Eye (tissue), 1 donor: ENCODE results near the gene CA7.
"Not testable (repeated sequence)": the region's sequence is repeated elsewhere in the genome, so short reads cannot be mapped to it uniquely, and the experiment has no call there.

ENCODE experiments used
- DNase-seq: peaks from one replicate; pipeline ENCODE4 v3.0.0-alpha.2; 2015

Gene CA7

DNA sequence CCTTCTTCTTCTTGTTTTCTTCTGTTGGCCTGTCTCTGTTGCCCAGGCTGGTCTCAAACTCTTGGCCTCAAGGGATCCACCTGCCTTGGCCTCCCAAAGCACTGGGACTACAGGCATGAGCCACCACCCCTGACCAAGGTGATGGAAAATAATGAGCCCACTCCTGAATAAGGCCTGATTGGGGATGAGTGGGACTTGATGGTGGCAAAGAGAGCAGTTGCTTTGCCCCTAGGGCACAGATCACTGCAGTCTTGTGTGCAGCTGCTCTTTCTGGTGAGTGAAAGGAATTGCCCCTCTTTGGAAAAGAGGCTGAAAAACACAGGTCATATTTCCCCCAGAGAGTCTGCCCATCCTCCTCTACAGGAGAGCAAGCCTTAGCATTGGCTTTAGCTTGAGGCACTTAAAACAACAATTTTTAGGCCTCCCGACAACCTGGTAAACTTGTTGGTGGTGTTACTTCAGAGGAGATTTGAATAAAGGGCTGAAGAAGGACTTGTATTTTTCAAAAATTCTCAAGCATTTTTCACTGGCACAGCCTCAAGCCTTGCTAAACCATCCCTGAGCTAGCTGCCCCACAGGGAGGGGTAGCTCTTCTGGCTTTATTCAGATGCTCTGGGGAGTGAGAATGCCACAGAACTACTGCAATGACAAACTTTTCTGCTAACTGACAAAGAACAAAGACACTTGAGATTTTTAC is 30.0 kb downstream of the CA7 start:
- peak; percentile 51 for DNase-seq

- no peak for DNase-seq
These were observed 33.9 kb downstream of the CA7 start for GRCh38 chr16:66878067-66878466.

DNA sequence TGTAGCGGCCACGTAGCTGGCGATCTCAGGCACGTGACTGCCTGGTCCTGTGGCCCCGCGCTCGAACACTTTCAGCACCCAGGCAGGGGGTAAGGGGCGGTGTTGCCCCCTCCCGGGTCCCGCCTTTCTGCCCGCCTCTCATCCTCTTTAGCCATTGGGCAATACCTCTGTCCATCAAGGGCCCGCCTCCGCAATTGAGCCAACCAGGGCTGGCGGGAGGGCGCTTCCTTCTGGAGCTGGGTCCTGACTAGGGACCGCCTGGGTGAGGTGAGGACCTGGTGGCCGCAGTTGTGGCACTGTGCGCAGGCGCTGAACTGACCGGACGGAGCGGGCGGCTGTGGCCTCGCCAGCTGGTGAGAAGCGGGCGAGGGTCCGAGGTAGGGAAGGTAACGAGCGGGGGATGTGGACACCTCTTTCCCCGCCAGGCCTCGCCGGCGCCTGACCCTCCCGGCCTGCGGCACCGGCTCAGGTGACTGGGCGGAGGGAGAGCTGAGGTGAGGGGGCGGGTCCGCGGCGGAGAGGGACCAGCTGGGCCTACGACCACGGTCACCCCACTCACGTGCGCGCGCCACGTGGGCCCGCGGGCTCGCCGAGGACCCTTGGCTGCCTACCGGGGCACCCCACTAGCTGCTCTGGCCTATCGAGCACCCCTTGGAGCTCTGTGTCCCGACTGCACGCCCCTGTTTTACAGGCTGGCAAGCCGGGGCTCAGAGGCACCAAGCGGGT is 36.2 kb downstream of the CA7 start, which contains the start of gene PDP2:
Gene PDP2 (plus strand): TSS at position 228 of the 726 bp plus-strand sequence. CDS start 3,770 bp downstream, outside the sequence.
- DNase-seq = peak; percentile 98

GRCh38 chr16:66881014-66881417 is 36.8 kb downstream of the CA7 start:
- DNase-seq = no peak

- DNase-seq = no peak
These were observed 37.3 kb downstream of the CA7 start for GRCh38 chr16:66881560-66881959.

DNA sequence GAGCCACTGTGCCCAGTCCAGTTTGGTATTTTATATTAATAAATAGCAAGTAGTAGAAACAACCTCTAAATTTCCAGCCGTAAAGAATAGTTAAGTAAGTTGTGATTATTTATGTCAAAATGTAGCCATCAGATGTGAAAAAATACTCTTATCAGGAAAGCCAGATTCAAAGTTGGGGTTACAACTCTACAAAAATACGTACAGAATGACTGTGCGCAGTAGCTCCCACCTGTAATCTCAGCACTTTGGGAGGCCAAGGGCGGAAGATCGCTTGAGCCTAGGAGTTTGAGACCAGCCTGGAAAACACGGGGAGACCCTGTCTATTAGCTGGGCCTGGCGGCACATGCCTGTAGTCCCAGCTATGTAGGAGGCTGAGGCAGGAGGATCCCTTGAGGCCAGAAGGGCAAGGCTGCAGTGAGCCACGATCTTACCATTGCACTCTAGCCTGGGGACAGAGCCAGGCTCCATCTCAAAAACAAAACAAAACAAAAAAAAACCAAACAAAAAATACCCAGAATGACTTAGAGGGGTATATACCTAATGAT is 37.8 kb downstream of the CA7 start:
- DNase-seq = no peak

GRCh38 chr16:66882702-66883101 is 38.5 kb downstream of the CA7 start:
- no peak for DNase-seq

GRCh38 chr16:66885491-66885890 is 41.3 kb downstream of the CA7 start:
- DNase-seq = no peak

DNA sequence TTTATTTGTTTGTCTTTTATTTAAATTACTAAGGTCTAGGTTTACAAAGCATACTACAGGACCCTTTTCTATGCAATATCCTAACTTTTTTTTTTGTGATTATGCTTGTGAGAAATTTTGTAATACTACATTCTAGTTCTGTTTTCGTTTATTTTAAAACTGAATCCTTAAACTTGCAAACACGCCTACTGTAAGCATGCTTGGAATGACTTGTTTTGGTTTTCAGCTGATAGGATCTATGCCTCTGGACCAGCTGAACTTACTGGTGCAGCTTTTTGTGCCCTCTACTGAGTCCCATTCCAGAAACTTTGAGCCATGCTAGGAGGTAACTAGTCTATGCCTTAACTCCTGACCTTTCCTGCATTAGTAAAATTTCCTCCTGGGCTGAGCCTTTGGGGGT is 42.1 kb downstream of the CA7 start:
- no peak for DNase-seq

- no peak for DNase-seq
These were observed 42.7 kb downstream of the CA7 start for GRCh38 chr16:66886914-66887313.

GRCh38 chr16:66888647-66889615 is 44.7 kb downstream of the CA7 start:
- DNase-seq = no peak

DNA sequence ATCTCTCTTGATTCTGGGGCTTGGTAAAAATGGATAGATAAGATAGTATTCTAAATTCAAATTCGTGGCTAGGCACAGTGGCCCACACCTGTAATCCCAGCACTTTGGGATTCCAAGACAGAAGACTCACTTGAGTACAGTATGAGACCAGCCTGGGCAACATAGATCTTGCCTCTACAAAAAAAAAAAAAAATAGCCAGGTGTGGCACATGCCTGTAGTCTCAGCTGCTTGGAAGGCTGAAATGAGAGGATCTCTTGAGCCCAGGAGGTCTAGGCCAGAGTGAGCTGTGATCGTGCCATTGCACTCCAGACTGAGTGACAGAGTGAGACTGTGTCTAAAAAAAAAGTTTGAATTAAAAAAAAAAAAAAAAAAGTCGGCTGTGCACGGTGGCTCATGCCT is 45.4 kb downstream of the CA7 start:
- no peak for DNase-seq

- DNase-seq = no peak
These were observed 46.6 kb downstream of the CA7 start for GRCh38 chr16:66890799-66891198.

GRCh38 chr16:66891360-66891759 is 47.1 kb downstream of the CA7 start:
- DNase-seq = no peak

DNA sequence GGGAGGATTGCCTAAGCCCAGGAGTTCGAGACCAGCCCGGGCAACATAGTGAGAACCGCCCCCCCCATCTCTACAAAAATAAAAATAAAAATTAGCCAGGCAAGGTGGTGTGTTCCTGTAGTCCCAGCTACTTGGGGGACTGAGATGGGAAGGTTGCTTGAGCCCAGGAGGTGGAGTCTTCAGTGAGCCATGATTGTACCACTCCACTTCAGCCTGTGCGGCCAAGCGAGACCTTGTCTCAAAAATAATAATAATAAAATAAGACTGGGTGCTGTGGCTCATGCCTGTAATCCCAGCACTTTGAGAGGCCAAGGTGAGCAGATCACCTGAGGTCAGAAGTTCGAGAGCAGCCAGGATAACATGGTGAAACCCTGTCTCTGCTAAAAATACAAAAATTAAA is 47.6 kb downstream of the CA7 start:
- no peak for DNase-seq

DNA sequence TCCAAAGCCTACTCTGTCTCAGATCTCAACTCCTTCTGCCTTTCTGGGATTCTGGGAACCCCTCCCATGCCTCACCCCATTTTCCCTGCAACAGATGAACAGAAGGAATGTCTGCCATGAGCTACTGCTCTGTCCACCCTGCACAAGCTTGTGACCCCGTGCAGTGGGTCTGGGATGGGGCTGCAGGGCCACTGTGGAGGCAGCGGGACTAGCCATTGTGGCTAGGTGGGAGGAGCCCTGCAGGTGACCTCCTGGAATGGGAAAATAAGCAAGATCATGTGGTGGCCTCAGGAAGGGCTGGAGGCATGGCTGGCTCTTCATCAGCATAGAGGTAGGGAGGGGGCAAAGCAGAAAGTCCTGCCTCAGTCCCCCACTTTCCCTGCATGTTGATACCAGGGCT is 49.8 kb downstream of the CA7 start:
- DNase-seq = no peak

DNA sequence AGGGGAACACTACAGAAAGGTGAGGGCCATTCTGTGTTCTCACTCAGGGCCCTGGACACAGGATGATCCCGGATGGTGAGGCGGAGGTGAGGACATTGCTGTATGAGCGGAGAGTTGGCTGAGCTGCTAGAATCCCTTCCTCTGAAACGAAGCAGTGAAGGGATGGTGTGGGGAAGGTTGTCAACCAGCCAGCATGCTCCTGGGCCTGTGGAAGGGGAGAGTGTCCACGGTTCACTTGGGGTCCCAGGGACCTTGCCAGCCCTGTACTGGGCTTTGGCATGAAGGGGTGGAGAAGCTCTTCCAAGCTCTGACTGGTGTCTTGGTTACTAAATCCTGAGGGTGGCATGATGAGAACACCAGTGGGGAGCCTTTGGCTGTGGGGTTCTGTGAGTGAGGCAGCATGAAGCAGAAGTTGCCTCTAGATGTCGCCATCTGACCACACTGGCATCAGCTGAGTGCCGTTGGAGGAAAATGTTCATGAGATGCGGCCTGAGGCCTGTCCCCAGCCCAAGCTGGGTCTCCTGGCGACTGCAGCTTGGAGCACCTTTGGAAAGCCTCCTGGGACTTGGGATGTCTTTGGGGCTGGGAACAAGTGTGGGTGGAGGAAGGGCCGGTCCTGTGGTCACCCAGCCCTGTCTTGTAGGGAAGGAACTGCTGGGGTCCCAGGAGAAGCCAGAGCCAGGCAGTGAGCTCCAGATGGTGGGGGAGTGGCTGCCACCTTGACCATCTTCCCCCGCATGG is 50.9 kb downstream of the CA7 start:
- DNase-seq = peak; percentile 91

GRCh38 chr16:66895689-66895979 is 51.4 kb downstream of the CA7 start:
- no peak for DNase-seq

- DNase-seq = no peak
These were observed 51.8 kb downstream of the CA7 start for GRCh38 chr16:66895999-66896398.

DNA sequence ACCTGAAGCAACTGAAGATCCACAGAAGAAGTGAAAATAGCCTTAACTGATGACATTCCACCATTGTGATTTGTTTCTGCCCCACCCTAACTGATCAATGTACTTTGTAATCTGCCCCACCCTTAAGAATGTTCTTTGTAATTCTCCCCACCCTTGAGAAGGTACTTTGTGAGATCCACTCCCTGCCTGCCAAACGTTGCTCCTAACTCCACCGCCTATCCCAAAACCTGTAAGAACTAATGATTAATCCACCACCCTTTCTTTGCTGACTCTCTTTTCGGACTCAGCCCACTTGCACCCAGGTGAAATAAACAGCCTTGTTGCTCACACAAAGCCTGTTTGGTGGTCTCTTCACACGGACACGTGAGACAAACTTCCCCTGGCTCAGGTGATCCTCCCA is 52.5 kb downstream of the CA7 start:
- not testable (repeated sequence) for DNase-seq

GRCh38 chr16:66898207-66898606 is 54.0 kb downstream of the CA7 start:
- DNase-seq = no peak

DNA sequence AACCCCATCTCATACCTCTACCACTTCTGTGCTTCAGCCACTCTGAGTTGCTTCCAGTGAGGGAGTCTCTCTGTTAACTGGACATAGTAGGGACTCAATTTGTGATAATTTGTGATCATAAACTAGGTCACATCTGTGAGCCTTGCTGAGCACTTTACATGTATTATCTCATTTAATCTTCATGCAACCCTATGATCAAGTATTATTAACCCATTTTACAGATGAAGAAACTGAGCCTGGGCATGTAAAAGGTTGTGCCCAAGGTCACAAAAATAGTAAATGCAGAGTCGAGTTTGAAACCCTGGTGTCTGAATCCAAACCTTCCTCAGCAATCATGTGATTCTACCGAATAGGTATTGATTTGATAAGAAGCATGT is 54.7 kb downstream of the CA7 start:
- no peak for DNase-seq
